Smooth muscle cell (in vitro differentiated cells): Measurements from ENCODE around the gene EPHA3. TPM values are rescaled to one million over a fixed set of nuclear protein-coding genes. Genes with fewer than 3 reads are reported as not detected.
A peak's percentile ranks its signal among the peaks of the same experiment; 100 is the strongest.

Experiments used
- DNase-seq: peaks from one replicate; lab custom pipeline; 2025; ENCODE audit not compliant: unreplicated experiment; lab: John Stamatoyannopoulos, UW
- H2AFZ ChIP-seq: fragments of 200-600 bp; sonication (generic); 2 replicates; pipeline ENCODE4 v1.6.0; 2016; ENCODE audit warnings: antibody characterized with exemption, low read depth, mild to moderate bottlenecking
- H3F3A ChIP-seq: fragments of 200-600 bp; sonication (generic); 2 replicates; pipeline ENCODE4 v1.6.0; 2017; ENCODE audit warnings: antibody characterized with exemption, low read depth
- H3K27ac ChIP-seq: fragments of 200-600 bp; sonication (generic); 2 replicates; pipeline ENCODE4 v1.5.1; 2016; ENCODE audit warnings: low read depth, mild to moderate bottlenecking
- H3K27me3 ChIP-seq: fragments of 200-600 bp; sonication (generic); 2 replicates; pipeline ENCODE4 v1.6.1; 2016; ENCODE audit warnings: low read depth, mild to moderate bottlenecking
- H3K36me3 ChIP-seq: fragments of 200-600 bp; sonication (generic); 2 replicates; pipeline ENCODE4 v1.5.1; 2016; ENCODE audit warnings: low read depth
- H3K4me1 ChIP-seq: fragments of 200-600 bp; sonication (generic); 2 replicates; pipeline ENCODE4 v1.5.1; 2016; ENCODE audit warnings: low read depth
- H3K4me2 ChIP-seq: fragments of 200-600 bp; sonication (generic); 2 replicates; pipeline ENCODE4 v1.6.0; 2016; ENCODE audit warnings: mild to moderate bottlenecking
- H3K4me3 ChIP-seq: fragments of 200-600 bp; sonication (generic); 2 replicates; pipeline ENCODE4 v1.5.1; 2016; ENCODE audit warnings: mild to moderate bottlenecking
- H3K79me2 ChIP-seq: fragments of 200-600 bp; sonication (generic); 2 replicates; pipeline ENCODE4 v1.6.0; 2016; ENCODE audit warnings: low read depth, mild to moderate bottlenecking
- H3K9ac ChIP-seq: fragments of 200-600 bp; sonication (generic); 2 replicates; pipeline ENCODE4 v1.6.0; 2016; ENCODE audit warnings: low read depth
- H3K9me3 ChIP-seq: fragments of 200-600 bp; sonication (generic); replicated peaks from 2 replicates; pipeline ENCODE4 v1.5.1; 2016; ENCODE audit warnings: low read depth
- H4K20me1 ChIP-seq: fragments of 200-600 bp; sonication (generic); 2 replicates; pipeline ENCODE4 v1.6.0; 2016; ENCODE audit warnings: low read depth
- WGBS: methylation state at CpG from one replicate; pipeline ENCODE4 v1.1.7; 2016; ENCODE audit warnings: low lambda C conversion rate; 5-methylcytosine and 5-hydroxymethylcytosine counted together
- polyA plus RNA-seq: library from polyadenylated mRNA; unstranded; fragments of >200 nt; fragmentation: Nextera tagmentation; extraction: Ambion mirVana; gene quantifications from 2 replicates; pipeline ENCODE4 v1.2.1, GENCODE V29; 2016
- total RNA-seq: library from RNA; depleted of rRNA; stranded (reverse); fragments of >200 nt; gene quantifications from 2 replicates; pipeline ENCODE4 v1.2.3, GENCODE V29; 2014
- TF ChIP-seq, protein P1 (sequence below): fragments of 200-600 bp; sonication (generic); IDR thresholded peaks from 2 replicates; pipeline ENCODE4 v1.5.1; 2017; ENCODE audit warnings: borderline replicate concordance, mild to moderate bottlenecking, antibody characterized with exemption; ENCODE audit not compliant: insufficient read depth, poor library complexity, severe bottlenecking

The EPHA3 gene
- total and polyA plus RNA-seq, 2 experiments from 2014 or later = 0.62 to 1.7 TPM

DNA sequence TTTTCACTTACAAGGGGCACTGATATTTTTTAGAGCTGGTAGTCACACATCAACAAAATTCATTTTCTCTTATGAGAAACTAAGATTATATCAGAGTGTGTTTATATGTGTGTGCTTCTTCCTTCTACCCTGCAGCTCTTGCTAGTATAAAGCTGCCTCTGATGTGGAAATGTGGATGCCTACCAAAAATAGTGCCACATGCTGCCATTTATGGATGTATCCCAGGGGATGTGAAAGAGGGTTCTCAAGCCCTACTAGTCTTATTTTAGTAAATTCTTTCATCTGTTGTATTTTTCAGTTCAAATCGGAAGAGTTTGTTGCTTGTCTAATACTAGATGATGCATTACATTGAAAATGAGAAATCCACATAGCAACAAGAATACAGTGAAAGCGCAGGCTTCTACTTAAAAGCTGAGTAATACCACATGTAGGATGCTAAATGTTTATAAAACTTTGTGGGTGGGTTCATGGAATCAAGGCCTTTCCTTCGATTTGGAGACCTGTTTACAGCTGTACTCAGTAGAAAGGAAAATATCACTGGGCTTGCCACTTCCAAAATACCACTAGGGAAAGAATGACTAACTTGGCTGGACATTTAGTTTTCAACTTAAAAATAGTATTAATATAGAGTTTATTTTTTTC is 399.2 kb downstream of the EPHA3 start:
- TF ChIP-seq, protein P1, sequence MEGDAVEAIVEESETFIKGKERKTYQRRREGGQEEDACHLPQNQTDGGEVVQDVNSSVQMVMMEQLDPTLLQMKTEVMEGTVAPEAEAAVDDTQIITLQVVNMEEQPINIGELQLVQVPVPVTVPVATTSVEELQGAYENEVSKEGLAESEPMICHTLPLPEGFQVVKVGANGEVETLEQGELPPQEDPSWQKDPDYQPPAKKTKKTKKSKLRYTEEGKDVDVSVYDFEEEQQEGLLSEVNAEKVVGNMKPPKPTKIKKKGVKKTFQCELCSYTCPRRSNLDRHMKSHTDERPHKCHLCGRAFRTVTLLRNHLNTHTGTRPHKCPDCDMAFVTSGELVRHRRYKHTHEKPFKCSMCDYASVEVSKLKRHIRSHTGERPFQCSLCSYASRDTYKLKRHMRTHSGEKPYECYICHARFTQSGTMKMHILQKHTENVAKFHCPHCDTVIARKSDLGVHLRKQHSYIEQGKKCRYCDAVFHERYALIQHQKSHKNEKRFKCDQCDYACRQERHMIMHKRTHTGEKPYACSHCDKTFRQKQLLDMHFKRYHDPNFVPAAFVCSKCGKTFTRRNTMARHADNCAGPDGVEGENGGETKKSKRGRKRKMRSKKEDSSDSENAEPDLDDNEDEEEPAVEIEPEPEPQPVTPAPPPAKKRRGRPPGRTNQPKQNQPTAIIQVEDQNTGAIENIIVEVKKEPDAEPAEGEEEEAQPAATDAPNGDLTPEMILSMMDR = no peak
- no peak for DNase-seq
- H3F3A ChIP-seq = no peaks in the 10 kb centered on the region
- H2AFZ ChIP-seq = no peak overlapping the region
- H3K4me1 ChIP-seq = no peaks in the 10 kb centered on the region
- H4K20me1 ChIP-seq = no peaks in the 10 kb centered on the region
- H3K27ac ChIP-seq = peak overlapping the region; percentile 30
- H3K9ac ChIP-seq = no peak overlapping the region
- peak overlapping the region; percentile 44 for H3K4me2 ChIP-seq
- 36% methylated on average over 3 of the region's 3 CpGs for WGBS
- no peaks in the 10 kb centered on the region for H3K79me2 ChIP-seq
- H3K9me3 ChIP-seq = no peaks in the 10 kb centered on the region
- H3K4me3 ChIP-seq = no peak overlapping the region
- H3K27me3 ChIP-seq = no peaks in the 10 kb centered on the region
- H3K36me3 ChIP-seq = no peaks in the 10 kb centered on the region

DNA sequence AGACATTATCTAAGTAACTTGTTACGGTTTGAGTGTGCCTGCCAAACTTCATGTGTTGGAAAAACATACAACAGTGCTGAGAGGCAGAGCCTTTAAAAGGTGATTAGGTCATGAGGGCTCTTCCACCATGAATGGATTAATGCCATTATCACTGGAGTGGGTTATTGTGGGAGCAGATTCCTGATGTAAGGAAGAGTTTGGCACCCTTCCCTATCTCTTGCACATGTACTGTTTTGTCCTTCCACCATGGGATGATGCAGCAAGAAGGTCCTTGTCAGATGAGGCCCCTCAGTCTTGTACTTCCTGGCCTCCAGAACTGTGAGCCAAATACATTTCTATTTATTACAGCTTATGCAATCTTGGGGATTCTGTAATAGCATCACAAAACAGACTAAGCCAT is 413.9 kb downstream of the EPHA3 start:
- Histone ChIP-seq H3K9me3 (no peaks in the 10 kb centered on the region), H4K20me1 (no peaks in the 10 kb centered on the region), H3K27me3 (no peaks in the 10 kb centered on the region), H3K79me2 (no peaks in the 10 kb centered on the region), H3K27ac (no peak overlapping the region), H3K36me3 (no peaks in the 10 kb centered on the region), H3K9ac (no peak overlapping the region), H3F3A (no peaks in the 10 kb centered on the region), H3K4me2 (no peak overlapping the region), H2AFZ (no peak overlapping the region), H3K4me1 (no peaks in the 10 kb centered on the region), H3K4me3 (no peak overlapping the region)
- TF ChIP-seq, protein P1 = no peak
- DNase-seq = no peak
- WGBS = 39% methylated on average over 1 of the region's 1 CpG

- H3K79me2 ChIP-seq = no peaks in the 10 kb centered on the region
- no peak for DNase-seq
- no peak overlapping the region for H3K9ac ChIP-seq
- no peak overlapping the region for H2AFZ ChIP-seq
- no peaks in the 10 kb centered on the region for H3K36me3 ChIP-seq
- H3F3A ChIP-seq = no peaks in the 10 kb centered on the region
- TF ChIP-seq, protein P1 = no peak
- no peak overlapping the region for H3K27ac ChIP-seq
- no peaks in the 10 kb centered on the region for H3K4me1 ChIP-seq
- no peak overlapping the region for H3K4me3 ChIP-seq
- H3K27me3 ChIP-seq = no peaks in the 10 kb centered on the region
- 96% methylated on average over 2 of the region's 2 CpGs for WGBS
- no peak overlapping the region for H3K4me2 ChIP-seq
- no peaks in the 10 kb centered on the region for H3K9me3 ChIP-seq
- no peaks in the 10 kb centered on the region for H4K20me1 ChIP-seq
Observed at GRCh38 chr3:89522155-89522554, 414.7 kb downstream of the EPHA3 start.

GRCh38 chr3:89525609-89526008 is 418.2 kb downstream of the EPHA3 start:
- 91% methylated on average over 2 of the region's 2 CpGs for WGBS
- Histone ChIP-seq H3K4me3 (no peak overlapping the region), H4K20me1 (no peaks in the 10 kb centered on the region), H2AFZ (no peak overlapping the region), H3K27ac (no peak overlapping the region), H3K79me2 (no peaks in the 10 kb centered on the region), H3F3A (no peaks in the 10 kb centered on the region), H3K9ac (no peak overlapping the region), H3K4me2 (no peak overlapping the region), H3K27me3 (no peaks in the 10 kb centered on the region), H3K9me3 (no peaks in the 10 kb centered on the region), H3K4me1 (peaks cover 11% of the 10 kb centered on the region), H3K36me3 (no peaks in the 10 kb centered on the region)
- TF ChIP-seq, protein P1 = no peak
- DNase-seq = no peak
